BLaER1 (cell line): ENCODE results near the gene NAT8L.

Source experiments
- H3K27ac ChIP-seq: shearing (Covaris generic); formaldehyde crosslinking; 2 replicates; pipeline ENCODE4 v1.8.1; 2022
- H3K27me3 ChIP-seq: shearing (Covaris generic); formaldehyde crosslinking; 2 replicates; pipeline ENCODE4 v1.8.1; 2022
- H3K36me3 ChIP-seq: shearing (Covaris generic); formaldehyde crosslinking; 2 replicates; pipeline ENCODE4 v1.8.1; 2022
- H3K4me1 ChIP-seq: shearing (Covaris generic); formaldehyde crosslinking; 2 replicates; pipeline ENCODE4 v1.8.1; 2022
- H3K4me2 ChIP-seq: shearing (Covaris generic); formaldehyde crosslinking; 2 replicates; pipeline ENCODE4 v1.8.1; 2022
- H3K4me3 ChIP-seq: shearing (Covaris generic); formaldehyde crosslinking; 2 replicates; pipeline ENCODE4 v1.8.1; 2022
- H3K9ac ChIP-seq: shearing (Covaris generic); formaldehyde crosslinking; 2 replicates; pipeline ENCODE4 v1.8.1; 2022
- H3K9me3 ChIP-seq: shearing (Covaris generic); formaldehyde crosslinking; 2 replicates; pipeline ENCODE4 v1.8.1; 2022
- H4K20me1 ChIP-seq: shearing (Covaris generic); formaldehyde crosslinking; 2 replicates; pipeline ENCODE4 v1.8.1; 2022
- Cebpa-rat ChIP-seq: shearing (Covaris generic); IDR thresholded peaks from 2 replicates; pipeline ENCODE4 v1.8.1; 2022

Gene NAT8L

DNA sequence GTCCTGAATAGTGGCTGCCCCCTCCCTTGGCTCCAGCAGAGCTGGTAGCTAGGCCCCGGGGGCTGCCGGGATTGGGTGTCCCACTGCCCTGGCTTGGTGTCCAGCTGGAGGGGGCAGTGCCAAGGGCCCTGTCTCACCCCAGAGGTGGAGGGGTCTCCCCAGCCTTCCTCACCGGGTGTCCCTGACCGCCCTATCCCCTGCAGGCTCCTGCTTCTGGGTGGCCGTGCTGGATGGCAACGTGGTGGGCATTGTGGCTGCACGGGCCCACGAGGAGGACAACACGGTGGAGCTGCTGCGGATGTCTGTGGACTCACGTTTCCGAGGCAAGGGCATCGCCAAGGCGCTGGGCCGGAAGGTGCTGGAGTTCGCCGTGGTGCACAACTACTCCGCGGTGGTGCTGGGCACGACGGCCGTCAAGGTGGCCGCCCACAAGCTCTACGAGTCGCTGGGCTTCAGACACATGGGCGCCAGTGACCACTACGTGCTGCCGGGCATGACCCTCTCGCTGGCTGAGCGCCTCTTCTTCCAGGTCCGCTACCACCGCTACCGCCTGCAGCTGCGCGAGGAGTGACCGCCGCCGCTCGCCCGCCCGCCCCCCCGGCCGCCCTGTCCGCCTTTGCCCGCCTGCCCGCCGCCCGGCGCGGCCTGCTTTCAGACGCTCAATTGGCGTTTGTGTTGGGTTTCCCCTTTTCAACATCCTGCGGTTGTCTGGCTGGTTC is 4.6 kb downstream of the NAT8L start:
- Histone ChIP-seq H3K4me1 (peaks cover 41% of the 10 kb centered on the region), H3K9me3 (no peaks in the 10 kb centered on the region), H3K27me3 (peaks cover 14% of the 10 kb centered on the region), H3K9ac (no peak overlapping the region), H4K20me1 (peaks cover 74% of the 10 kb centered on the region), H3K36me3 (peaks cover 26% of the 10 kb centered on the region), H3K4me3 (no peak overlapping the region), H3K4me2 (no peak overlapping the region), H3K27ac (no peak overlapping the region)
- TF ChIP-seq Cebpa-rat = no peak

DNA sequence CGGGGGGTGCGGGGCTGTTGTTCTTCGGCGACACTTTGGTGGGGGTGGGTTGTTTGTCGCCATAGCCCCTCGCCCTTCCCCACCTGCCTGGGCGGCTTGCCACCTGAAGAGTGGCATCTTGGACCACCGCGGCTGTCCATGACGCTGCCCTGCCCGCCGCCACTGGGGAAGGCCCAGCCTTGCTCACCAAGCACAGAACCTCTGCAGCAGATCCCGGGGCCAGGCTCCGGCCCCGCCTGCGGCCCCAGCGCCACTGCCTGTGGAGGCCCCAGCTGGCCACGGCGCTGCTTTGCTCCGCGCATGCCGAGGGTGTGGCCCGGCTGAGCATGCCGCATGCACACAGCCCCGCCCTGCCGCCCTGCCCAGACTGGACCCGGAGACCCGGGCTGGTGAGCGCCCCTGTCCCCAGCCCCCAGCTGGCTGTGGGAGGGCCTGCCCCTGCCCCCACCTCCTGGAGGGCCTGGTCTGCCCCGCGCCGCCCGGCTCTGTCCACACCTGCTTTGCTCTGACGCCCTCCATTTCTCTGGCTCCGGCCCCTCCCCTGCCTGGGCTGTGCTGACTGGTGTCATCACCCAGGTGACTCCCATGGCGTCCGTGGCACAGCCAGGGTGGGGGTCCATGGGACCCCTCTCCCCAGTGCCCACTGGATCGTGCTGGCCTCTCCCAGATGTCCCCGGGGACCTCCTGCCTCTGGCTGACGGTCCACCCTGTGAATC is 5.3 kb downstream of the NAT8L start:
- no peaks in the 10 kb centered on the region for H3K9me3 ChIP-seq
- peaks cover 14% of the 10 kb centered on the region for H3K27me3 ChIP-seq
- no peak overlapping the region for H3K9ac ChIP-seq
- peaks cover 74% of the 10 kb centered on the region for H4K20me1 ChIP-seq
- no peak for TF ChIP-seq Cebpa-rat
- no peak overlapping the region for H3K27ac ChIP-seq
- H3K36me3 ChIP-seq = peaks cover 26% of the 10 kb centered on the region
- H3K4me1 ChIP-seq = peaks cover 41% of the 10 kb centered on the region
- H3K4me2 ChIP-seq = no peak overlapping the region
- no peak overlapping the region for H3K4me3 ChIP-seq

DNA sequence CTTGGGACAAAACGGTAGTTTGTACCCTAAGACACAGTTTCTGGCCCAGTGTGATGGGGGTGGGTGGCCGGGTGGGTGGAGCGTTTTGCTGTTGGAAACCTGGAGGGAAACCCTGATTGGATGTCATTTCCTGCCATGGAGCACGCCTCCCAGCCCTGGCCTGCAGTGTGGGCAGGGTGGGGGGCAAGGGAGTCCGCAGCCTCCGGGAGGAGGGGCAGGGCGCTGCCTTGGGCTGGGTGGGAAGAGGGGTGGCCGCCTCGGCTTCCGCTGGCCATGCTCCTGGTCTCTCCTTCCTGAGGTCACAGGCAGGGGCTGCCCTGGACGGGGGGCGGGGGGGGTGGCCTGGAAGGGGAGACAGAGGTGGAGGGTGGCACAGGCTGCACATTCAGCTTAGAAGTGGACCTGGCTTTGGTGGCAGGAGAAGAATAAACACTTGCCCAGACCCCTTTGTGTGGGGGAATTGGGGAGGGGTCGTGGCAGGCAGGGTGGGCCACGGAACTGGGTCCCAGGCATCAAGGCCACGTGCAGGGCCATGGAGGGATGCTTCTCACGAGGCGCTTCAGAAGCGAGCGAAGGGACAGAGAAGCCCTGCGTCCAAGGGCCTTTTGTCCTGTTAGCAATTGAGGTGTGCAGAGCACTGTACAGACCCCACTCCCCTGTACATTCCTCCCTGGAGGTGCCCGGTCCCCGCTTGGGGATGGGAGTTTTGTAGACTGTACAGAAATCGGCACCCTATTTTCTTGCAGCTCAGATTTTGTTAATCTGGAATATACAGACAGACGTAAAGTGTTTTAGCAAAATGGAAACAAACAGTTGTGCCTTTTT is 6.2 kb downstream of the NAT8L start:
- Histone ChIP-seq H4K20me1 (peaks cover 74% of the 10 kb centered on the region), H3K9me3 (no peaks in the 10 kb centered on the region)
- no peak for TF ChIP-seq Cebpa-rat

DNA sequence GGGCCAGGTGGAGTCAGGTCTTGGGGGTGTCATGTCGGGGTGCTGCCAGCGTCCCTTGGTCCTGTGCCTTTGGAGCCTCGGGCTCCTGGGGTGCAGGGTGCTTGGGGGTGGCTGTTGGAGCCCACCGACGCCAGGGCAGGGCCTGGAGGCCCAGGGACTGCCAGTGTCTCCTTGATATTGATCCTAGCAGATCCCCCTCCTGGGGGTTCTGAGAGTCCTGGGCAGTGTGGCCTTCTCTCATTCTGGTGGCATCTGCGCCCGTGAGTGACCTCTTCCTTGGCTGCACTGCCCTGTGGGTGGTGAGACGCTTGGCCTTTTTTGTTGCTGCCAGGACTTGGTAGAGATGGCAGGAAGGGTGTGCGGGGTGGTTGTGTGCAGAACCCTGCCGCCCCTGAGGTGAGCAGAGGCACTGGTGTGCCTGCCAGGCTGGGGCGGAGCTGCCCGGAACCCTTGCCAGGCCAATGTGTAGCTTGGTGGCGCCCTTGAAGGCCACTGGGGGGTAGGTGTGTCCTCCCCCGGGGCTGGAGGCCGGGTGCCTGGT is 7.0 kb downstream of the NAT8L start:
- Histone ChIP-seq H3K9ac (no peak overlapping the region), H3K36me3 (peaks cover 26% of the 10 kb centered on the region), H4K20me1 (peaks cover 69% of the 10 kb centered on the region), H3K4me2 (peak overlapping the region; percentile 28; the same call in 1 of the 2 replicates), H3K4me1 (peaks cover 31% of the 10 kb centered on the region), H3K27ac (no peak overlapping the region), H3K9me3 (no peaks in the 10 kb centered on the region), H3K27me3 (no peaks in the 10 kb centered on the region; the same call in 1 of the 2 replicates), H3K4me3 (no peak overlapping the region)
- no peak for TF ChIP-seq Cebpa-rat

More for the DNA sequence above, 6.2 kb downstream of the NAT8L start:
- peaks cover 38% of the 10 kb centered on the region for H3K4me1 ChIP-seq
- peaks cover 7% of the 10 kb centered on the region for H3K27me3 ChIP-seq
- no peak overlapping the region for H3K4me3 ChIP-seq
- no peak overlapping the region for H3K27ac ChIP-seq
- no peak overlapping the region for H3K9ac ChIP-seq
- H3K4me2 ChIP-seq = no peak overlapping the region
- peaks cover 26% of the 10 kb centered on the region for H3K36me3 ChIP-seq

DNA sequence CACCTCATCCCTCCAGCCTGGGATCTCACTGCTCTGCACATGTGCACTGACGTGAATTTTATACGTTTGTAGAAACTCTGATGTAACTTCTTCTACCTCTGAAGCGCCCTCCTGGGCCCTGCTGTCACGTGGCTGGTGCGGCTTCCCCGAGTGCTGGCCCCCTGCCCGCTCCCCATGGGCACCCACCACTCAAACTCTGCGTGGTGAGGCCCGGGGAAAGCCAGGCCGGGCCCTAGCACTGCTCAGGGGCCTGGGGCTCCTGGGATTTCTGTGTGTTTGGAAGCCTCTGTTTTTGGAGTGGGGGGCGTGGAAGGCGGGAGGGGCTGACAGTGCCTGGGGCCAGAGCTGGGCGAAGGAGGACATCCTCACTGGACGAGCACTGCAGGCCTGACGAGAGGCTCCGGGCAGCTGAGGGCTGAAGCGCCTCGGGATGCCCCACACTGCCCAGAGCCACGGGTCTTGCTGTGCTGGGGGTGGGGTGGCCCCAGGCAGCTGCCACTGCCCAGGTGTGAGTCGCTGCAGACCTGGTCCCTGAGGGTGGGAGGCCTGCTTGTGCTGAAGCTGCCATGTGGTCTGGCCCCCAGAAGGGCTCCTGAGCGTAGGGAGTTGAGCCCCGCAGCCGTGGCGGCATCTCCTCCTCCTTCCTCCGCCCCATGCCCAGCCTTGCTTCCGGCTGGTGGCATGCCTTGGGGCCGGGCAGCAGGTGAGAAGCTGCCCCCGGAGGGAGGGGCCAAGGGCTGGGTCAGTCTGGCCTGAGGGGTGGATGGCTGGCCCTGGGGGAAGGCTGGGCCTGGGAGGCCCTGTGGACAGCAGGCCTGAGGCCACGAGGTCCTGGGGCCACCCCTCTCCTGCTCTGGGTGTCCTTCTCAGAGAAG is 7.7 kb downstream of the NAT8L start:
- peaks cover 62% of the 10 kb centered on the region for H4K20me1 ChIP-seq
- peaks cover 26% of the 10 kb centered on the region for H3K36me3 ChIP-seq
- H3K4me3 ChIP-seq = no peak overlapping the region
- peak overlapping the region; percentile 55 for H3K27ac ChIP-seq
- no peaks in the 10 kb centered on the region for H3K27me3 ChIP-seq
- peaks cover 23% of the 10 kb centered on the region for H3K4me1 ChIP-seq
- no peaks in the 10 kb centered on the region for H3K9me3 ChIP-seq
- no peak for TF ChIP-seq Cebpa-rat
- H3K9ac ChIP-seq = 0 out of 2 replicates have a peak overlapping the region, but pooled peaks have one; percentile 24
- H3K4me2 ChIP-seq = peak overlapping the region; percentile 28; the same call in 1 of the 2 replicates

DNA sequence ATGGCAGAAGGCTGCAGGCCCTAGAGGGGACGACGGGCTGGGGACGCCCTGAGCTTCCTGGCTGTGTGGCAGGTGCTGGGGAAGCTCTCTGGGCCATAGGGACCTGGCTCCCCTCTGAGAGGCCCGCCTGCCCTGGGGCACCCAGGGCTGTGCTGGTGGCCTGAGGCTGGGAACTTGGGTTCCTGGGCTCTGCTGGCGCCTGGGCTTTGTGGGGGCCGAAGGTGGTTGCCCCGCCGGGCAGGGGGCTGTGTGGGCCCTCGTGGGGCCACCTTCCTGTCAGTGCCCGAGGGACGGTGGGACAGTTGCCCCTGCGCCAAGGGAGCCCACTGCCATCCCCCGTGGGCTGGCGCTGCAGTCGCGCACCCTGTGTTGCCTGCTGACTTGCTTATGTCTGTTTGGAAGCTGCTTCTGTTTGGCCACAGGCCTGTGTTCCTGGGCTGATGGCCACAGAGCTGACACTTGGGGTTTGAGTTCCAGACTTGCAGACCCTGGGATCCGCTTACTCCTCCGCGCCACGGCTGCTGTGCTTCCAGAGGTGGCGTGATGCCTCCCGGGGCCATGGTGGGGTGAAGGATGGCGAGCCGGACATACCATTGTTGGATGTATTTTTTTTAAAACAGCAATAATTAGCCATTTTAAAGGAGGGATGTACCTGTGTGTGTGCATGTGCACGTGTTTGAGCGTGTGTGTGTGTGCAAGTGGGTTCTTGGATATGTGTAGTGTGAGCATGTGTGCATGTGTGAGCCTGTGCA is 8.5 kb downstream of the NAT8L start:
- TF ChIP-seq Cebpa-rat = no peak
- H3K36me3 ChIP-seq = peaks cover 26% of the 10 kb centered on the region

DNA sequence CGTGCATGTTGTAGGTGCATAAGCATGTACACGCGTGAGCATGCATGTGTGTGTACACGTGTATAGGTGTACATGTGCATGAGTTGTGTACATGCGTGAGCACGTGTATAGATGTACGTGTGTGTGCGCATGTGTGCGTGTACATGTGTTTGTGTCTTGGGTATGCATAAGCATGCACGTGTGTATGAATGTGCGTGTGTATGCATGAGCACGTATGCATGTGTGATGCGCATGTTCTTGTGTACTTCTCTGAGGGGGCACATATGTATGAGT is 9.0 kb downstream of the NAT8L start:
- no peak overlapping the region for H3K4me2 ChIP-seq
- H3K4me1 ChIP-seq = peaks cover 17% of the 10 kb centered on the region
- H3K4me3 ChIP-seq = no peak overlapping the region
- H3K9me3 ChIP-seq = no peaks in the 10 kb centered on the region
- H3K36me3 ChIP-seq = peaks cover 23% of the 10 kb centered on the region
- TF ChIP-seq Cebpa-rat = no peak
- H4K20me1 ChIP-seq = peaks cover 48% of the 10 kb centered on the region
- no peak overlapping the region for H3K9ac ChIP-seq
- H3K27me3 ChIP-seq = no peaks in the 10 kb centered on the region
- H3K27ac ChIP-seq = no peak overlapping the region

More for the DNA sequence above, 8.5 kb downstream of the NAT8L start:
- Histone ChIP-seq H3K9me3 (no peaks in the 10 kb centered on the region), H3K4me2 (peak overlapping the region; percentile 28; the same call in 1 of the 2 replicates), H4K20me1 (peaks cover 54% of the 10 kb centered on the region), H3K27me3 (no peaks in the 10 kb centered on the region), H3K9ac (0 out of 2 replicates have a peak overlapping the region, but pooled peaks have one; percentile 24), H3K4me1 (peaks cover 17% of the 10 kb centered on the region), H3K4me3 (no peak overlapping the region), H3K27ac (peak overlapping the region; percentile 55)

DNA sequence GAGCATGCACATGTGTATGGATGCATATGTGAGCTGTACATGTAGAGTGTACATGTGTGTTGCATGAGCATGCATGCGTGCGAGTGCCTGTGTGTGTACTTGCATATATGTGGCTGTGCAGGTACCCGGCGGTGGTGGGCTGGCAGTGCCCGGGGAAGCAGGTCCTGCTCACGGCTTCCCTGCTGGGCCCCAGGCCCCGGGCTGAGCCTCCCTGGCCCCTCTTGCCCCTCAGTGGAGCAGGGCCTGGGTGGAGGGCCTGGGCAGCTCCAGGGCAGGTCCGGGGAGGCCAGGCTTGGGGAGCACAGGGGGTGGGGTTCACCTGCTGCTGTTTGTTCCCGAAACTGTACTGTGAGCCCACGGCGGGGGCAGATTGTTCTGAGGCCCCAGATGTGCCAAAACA is 9.4 kb downstream of the NAT8L start:
- H3K9ac ChIP-seq = no peak overlapping the region
- no peak overlapping the region for H3K27ac ChIP-seq
- peaks cover 17% of the 10 kb centered on the region for H3K4me1 ChIP-seq
- H3K36me3 ChIP-seq = peaks cover 18% of the 10 kb centered on the region
- H4K20me1 ChIP-seq = peaks cover 44% of the 10 kb centered on the region
- H3K27me3 ChIP-seq = no peaks in the 10 kb centered on the region
- TF ChIP-seq Cebpa-rat = no peak
- H3K4me3 ChIP-seq = no peak overlapping the region
- no peak overlapping the region for H3K4me2 ChIP-seq
- no peaks in the 10 kb centered on the region for H3K9me3 ChIP-seq
